ENCODE results near the gene TANC2.

TANC2 gene

GRCh38 chr17:62998665-62999393, 32.8 kb downstream of the TANC2 start:
- TF ChIP-seq, protein P1, sequence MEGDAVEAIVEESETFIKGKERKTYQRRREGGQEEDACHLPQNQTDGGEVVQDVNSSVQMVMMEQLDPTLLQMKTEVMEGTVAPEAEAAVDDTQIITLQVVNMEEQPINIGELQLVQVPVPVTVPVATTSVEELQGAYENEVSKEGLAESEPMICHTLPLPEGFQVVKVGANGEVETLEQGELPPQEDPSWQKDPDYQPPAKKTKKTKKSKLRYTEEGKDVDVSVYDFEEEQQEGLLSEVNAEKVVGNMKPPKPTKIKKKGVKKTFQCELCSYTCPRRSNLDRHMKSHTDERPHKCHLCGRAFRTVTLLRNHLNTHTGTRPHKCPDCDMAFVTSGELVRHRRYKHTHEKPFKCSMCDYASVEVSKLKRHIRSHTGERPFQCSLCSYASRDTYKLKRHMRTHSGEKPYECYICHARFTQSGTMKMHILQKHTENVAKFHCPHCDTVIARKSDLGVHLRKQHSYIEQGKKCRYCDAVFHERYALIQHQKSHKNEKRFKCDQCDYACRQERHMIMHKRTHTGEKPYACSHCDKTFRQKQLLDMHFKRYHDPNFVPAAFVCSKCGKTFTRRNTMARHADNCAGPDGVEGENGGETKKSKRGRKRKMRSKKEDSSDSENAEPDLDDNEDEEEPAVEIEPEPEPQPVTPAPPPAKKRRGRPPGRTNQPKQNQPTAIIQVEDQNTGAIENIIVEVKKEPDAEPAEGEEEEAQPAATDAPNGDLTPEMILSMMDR (IDR thresholded peaks at IDR 0.05; ENCODE audit: low read depth, low read length, missing control alignments): no peak
- DNase-seq (ENCODE audit: low read depth): no peak
- no peak overlapping the region for H3K4me3 ChIP-seq (ENCODE audit: low read depth, low read length)

DNA sequence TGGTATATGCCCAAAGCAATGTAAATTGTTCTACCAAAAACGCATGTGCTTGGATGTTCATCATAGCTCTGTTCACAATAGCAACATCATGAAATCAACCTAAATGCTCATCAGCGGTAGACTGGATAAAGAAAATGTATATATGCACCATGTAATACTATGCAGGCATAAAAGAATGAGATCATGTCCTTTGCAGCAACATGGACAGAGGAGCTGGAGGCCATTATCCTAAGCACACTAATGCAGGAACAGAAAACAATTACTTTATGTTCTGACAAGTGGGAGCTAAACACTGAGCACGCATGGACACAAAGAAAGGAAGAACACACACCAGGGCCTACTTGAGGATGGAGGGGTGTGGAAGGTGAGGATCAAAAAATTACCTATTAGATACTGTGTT, 33.7 kb downstream of the TANC2 start:
- TF ChIP-seq, protein P1 (IDR thresholded peaks at IDR 0.05; ENCODE audit: low read depth, low read length, missing control alignments): no peak
- H3K4me3 ChIP-seq (ENCODE audit: low read depth, low read length): no peak overlapping the region
- DNase-seq (ENCODE audit: low read depth): no peak

DNA sequence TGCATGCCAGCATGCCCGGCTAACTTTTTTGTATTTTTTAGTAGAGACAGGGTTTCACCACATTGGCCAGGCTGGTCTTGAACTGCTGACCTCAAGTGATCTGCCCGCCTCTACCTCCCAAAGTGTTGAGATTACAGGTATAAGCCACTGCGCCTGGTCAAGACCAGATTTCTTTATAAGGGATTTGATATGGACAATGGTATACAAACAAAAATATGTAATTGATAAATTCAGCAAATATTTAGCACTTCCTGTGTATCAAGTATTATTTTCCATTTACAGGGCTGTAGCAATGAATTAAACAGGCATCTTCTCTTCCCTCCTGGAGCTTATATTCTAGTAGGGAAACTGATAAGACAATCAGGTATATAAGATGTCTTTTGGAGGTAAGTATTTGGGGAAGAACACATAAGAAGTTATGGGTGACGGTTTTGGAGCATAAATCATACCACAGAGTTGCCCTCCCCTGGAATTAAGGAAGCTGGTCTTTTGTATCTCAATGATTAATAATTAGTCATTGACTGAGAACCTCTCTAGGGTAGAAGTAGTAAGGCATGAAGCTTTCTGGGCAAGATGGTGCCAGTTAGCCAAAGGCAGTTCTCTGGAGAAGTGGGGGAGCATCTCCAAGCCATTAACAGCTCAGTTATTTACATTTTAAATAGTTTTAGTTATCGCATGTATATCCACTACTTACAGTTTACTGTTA, 35.8 kb downstream of the TANC2 start:
- no peak overlapping the region for H3K4me3 ChIP-seq (ENCODE audit: low read depth, low read length)
- TF ChIP-seq, protein P1 (IDR thresholded peaks at IDR 0.05; ENCODE audit: low read depth, low read length, missing control alignments): no peak
- no peak for DNase-seq (ENCODE audit: low read depth)

GRCh38 chr17:63002625-63003024, 36.6 kb downstream of the TANC2 start:
- TF ChIP-seq, protein P1 (IDR thresholded peaks at IDR 0.05; ENCODE audit: low read depth, low read length, missing control alignments): no peak
- no peak overlapping the region for H3K4me3 ChIP-seq (ENCODE audit: low read depth, low read length)
- no peak for DNase-seq (ENCODE audit: low read depth)

DNA sequence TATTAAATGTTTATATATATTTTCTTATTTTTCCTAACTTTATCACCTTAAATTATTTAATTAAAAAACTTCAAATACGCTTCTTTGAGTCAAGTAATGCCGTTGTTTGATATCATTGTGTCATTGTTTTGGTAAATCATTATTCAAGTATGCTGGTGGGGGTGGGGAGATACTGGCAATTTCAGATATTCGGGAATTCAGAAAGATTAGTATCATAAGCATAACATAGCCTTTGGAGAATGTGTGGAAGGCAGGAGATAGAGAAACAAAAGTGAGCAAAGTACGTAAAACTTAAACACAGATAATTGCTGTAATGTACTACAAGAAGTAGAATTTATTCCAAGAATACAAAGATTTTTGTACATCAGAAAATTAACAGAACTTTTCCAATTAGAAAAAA, 49.8 kb downstream of the TANC2 start:
- no peak for DNase-seq (ENCODE audit: low read depth)
- TF ChIP-seq, protein P1 (IDR thresholded peaks at IDR 0.05; ENCODE audit: low read depth, low read length, missing control alignments): no peak
- no peak overlapping the region for H3K4me3 ChIP-seq (ENCODE audit: low read depth, low read length)
